Right cardiac atrium (tissue), 5 donors: ENCODE data around the gene NOTUM. TPM values are rescaled to one million over a fixed set of nuclear protein-coding genes. Genes with fewer than 3 reads are reported as not detected.

Experiments used
- ATAC-seq, 2 donors: fragments of 200-7000 bp; cut with Tn5 transposase; one replicate each; pipeline versions ENCODE4 v1.8.0 to v1.9.1; 2020; ENCODE audit warnings: moderate library complexity in 2 of 2, mild to moderate bottlenecking in 1 of 2
- DNase-seq, 3 donors: peaks; one replicate each; pipeline ENCODE4 v3.0.0-alpha.2; 2020
- H3K27ac ChIP-seq: one replicate; pipeline ENCODE4 v1.5.1; 2013; ENCODE audit warnings: mild to moderate bottlenecking, low read length, control low read depth, moderate library complexity
- H3K27me3 ChIP-seq: one replicate; pipeline ENCODE4 v1.6.1; 2013; ENCODE audit not compliant: control insufficient read depth, insufficient read depth
- H3K4me1 ChIP-seq: one replicate; pipeline ENCODE4 v1.6.1; 2013; ENCODE audit warnings: low read length; ENCODE audit not compliant: control insufficient read depth, insufficient read depth
- H3K4me3 ChIP-seq: one replicate; pipeline ENCODE4 v1.5.1; 2013; ENCODE audit warnings: low read length, control low read depth
- H3K9me3 ChIP-seq: one replicate; pipeline ENCODE4 v1.6.1; 2013; ENCODE audit warnings: low read length; ENCODE audit not compliant: control insufficient read depth
- WGBS: extraction: QIAGEN DNeasy Blood & Tissue Kit; methylation state at CpG from one replicate; pipeline ENCODE4 v1.1.7; 2013; 5-methylcytosine and 5-hydroxymethylcytosine counted together
- intact Hi-C, 4 donors: fragments of 100-400 bp; cut with DNase I; formaldehyde crosslinking; loops; one replicate each; pipeline versions ENCODE4 v1.11.0 to v1.14.0; 2022 to 2023
- polyA plus RNA-seq: library from polyadenylated mRNA; stranded (reverse); fragments of 200-250 nt; gene quantifications from one replicate; pipeline ENCODE4 v1.2.3, GENCODE V29; 2013
- total RNA-seq, 4 donors: library from RNA; stranded (reverse); fragmentation: NEBNext Ultra II Directional; extraction: Animal tissue kit (Norgen Biotek cat#: 25700); gene quantifications; one replicate each; pipeline ENCODE4 v1.2.1, GENCODE V29; 2021
- donor health status: healthy with polysubstance abuse.
- donor health status: DM: no; HTN: yes; CAD: no.
- donor health status: DM: no; HTN: no; CAD: no.
- donor health status: DM: no; HTN: yes; CAD: no; lungs with severe emphysema.
- donor health status: DM: yes; HTN: yes; CAD: no.

NOTUM gene
- total and polyA plus RNA-seq, 5 donors, result 0.05 TPM; not detected in 4

DNA sequence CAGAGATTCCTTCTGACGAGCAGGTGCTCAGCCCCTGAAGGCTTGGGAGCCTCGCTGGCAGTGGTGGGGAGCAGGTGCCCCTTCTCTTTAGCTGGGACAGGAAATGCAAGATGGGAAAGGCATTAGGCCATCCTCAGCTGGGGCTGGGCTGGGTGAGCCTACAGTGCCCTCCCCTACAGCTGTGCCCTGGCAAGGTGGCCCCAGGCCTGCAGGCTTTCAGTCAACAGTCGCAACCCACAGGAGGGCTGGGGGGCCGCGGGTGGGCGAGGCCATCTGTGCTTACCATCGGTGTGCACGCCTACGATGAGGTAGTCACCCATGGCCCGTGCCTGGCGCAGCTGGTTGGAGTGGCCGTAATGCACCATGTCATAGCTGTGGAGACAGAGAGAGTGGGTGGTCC, 51.8 kb downstream of the NOTUM start:
- WGBS, result 96% methylated on average over 12 of the region's 12 CpGs
- DNase-seq, result peak in 1 of 3 donors; percentile 63
- ATAC-seq, result no peak

DNA sequence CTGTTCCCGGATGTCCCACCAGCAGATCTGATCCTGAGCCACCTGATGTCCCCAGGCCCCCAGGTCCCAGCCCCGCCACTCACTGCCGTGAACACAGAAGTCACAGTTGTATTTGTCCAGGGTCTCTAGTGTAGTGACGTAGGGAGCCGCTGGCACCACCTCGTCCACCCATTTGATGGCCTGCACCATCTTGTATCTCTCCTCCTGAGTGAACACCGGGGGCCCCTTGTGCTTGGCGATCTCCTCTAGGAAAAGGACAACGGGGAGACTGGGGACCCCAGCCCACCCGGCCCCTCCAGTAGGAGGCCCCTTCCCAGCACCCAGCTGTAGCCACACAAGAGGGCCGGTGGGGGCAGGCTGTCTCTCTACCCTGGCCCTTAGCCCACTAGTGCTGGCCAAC, 52.2 kb downstream of the NOTUM start:
- no peak overlapping the region for H3K27ac ChIP-seq
- H3K4me3 ChIP-seq, result no peak overlapping the region
- intact Hi-C loops, result no loop called here
- DNase-seq (no peak), ATAC-seq (no peak)
- H3K4me1 ChIP-seq, result no peaks in the 10 kb centered on the region
- 97% methylated on average over 11 of the region's 11 CpGs for WGBS
- H3K27me3 ChIP-seq, result no peaks in the 10 kb centered on the region
- no peaks in the 10 kb centered on the region for H3K9me3 ChIP-seq

More for the DNA sequence above, 51.8 kb downstream of the NOTUM start:
- Histone ChIP-seq H3K4me1 (no peaks in the 10 kb centered on the region), H3K4me3 (no peak overlapping the region), H3K27me3 (no peaks in the 10 kb centered on the region), H3K27ac (no peak overlapping the region), H3K9me3 (no peaks in the 10 kb centered on the region)
- intact Hi-C loops, result no loop called here

DNA sequence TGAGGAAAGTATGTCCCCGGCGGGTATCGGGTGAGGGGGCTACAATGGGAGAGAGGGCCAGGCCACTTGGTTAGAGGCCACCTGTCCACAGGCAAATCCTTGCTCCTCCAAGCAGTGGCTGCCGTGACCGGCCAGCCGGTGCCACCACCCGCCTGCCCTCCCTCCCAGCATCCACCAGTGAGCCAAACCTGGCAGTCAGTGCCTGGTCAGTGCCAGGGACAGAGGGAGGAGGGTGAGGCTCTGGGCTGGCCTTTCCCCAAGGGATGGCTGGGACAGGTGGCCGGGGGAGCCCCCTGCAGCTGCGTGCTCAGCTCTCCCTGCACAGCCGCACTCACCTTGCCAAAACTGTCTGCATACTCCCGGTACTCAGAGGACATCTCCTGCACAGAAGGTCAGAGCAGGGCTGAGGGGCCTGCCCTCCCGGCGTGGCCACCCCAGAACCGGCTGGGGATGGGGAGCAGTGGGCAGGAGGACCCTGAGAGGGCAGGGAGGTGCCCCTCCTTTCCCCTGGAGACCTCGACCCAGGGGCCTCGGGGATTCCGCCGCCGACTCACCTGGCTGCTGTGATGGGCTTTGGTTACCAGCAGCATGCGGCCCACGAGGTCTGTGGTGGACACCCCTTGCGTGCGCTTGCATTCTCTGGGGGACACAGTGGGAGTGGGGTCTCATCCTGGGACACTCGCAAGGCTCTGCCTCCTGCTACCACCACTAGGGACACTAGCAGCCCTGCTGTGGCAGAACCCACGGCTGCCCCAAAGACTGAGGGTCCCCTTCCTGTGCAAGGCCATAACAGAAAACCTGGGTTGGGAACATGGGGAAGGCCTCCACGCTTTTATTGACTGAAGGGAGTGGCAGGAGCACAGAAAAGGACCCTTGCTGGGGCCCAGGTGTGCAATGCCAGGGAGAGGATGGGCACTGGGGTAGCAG, 53.5 kb downstream of the NOTUM start:
- no peaks in the 10 kb centered on the region for H3K27me3 ChIP-seq
- H3K9me3 ChIP-seq, result no peaks in the 10 kb centered on the region
- no peak overlapping the region for H3K27ac ChIP-seq
- H3K4me3 ChIP-seq, result no peak overlapping the region
- no peak for ATAC-seq
- peak in 1 of 3 donors; percentile 40 for DNase-seq
- WGBS, result 91% methylated on average over 26 of the region's 26 CpGs
- no peaks in the 10 kb centered on the region for H3K4me1 ChIP-seq
- intact Hi-C loops, result no loop called here

DNA sequence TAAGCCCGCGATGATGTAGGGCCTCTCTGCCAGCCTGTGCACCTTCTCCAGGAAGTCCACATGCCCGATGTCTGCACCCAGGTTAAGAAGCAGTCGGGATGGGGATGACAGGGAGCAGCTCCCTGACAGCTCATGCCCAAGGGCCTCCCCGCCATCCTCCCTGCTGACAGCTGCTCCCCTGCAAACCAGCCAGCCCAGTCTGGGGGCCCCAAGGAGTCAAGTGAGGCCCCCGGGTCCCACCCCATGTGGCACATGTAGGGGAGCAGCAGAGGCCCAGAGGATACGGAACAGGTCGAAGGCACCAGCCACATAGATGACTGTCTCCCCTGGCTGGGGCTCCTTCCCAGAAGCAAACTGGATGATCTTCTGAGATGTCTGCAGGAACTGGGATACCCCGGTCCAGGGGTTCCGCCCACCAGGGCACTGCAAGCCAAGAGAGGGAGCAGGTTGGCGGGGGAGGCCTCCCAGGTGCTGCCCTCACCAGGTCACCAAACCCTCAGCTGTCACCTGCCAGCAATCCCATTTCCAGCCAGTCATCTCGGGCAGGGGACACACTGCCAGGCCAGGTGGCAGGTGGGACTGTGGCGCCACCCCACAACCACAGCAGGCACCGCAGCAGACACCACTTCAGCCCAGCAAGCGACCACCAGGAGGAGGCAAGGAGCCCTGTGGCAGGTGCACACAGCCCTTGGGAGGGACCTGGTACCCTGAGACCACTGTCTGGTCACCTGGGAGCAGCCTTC, 54.3 kb downstream of the NOTUM start:
- Histone ChIP-seq H3K27me3 (no peaks in the 10 kb centered on the region), H3K27ac (no peak overlapping the region), H3K4me3 (no peak overlapping the region), H3K4me1 (no peaks in the 10 kb centered on the region), H3K9me3 (no peaks in the 10 kb centered on the region)
- no peak for ATAC-seq
- 92% methylated on average over 15 of the region's 15 CpGs for WGBS
- intact Hi-C loops, result no loop called here
- DNase-seq, result no peak

DNA sequence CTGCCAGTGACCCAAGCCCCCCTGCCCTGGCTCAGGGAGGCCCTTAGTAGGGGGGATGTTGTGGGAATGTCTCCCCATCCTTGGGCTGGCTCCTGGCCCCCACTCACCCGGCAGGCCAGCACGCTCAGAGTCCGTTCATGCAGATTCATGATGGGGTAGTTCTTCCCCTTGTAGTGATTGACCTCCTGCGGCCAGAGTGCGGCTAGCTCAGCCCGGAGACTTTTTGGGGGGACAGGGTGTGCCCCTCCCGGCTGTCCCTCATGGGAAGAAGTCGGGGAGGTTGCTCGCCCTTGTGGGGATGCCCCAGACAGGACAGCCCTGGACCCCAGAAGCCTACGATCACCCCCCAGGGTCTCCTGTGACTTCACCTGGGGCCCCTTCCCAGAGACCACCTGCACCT, 55.0 kb downstream of the NOTUM start:
- DNase-seq (no peak), ATAC-seq (no peak)
- no peaks in the 10 kb centered on the region for H3K27me3 ChIP-seq
- no peak overlapping the region for H3K27ac ChIP-seq
- intact Hi-C loops, result no loop called here
- H3K9me3 ChIP-seq, result no peaks in the 10 kb centered on the region
- H3K4me3 ChIP-seq, result no peak overlapping the region
- no peaks in the 10 kb centered on the region for H3K4me1 ChIP-seq
- WGBS, result 93% methylated on average over 10 of the region's 10 CpGs

DNA sequence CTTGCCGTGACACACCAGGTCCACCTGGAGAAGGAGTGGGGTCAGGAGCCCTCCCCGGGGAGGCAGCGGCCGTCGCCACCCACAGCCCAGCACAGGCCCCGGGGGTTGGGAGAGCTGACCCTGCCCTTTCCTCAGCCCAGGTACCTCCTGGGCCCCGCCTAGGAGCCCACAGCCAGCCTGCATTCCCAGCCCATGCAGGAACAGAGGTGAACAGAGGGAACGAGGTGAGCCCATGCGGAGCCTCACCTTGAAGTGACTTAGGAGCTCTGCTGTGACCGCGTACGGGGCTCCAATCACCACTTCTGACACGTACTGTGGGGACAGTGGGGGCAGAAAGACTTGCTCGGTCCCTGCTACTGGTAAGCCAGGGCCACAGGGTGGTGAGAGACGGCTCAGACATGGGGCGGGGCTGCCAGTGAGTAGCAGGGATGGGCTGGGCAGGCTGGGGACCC, 55.5 kb downstream of the NOTUM start:
- H3K27ac ChIP-seq, result no peak overlapping the region
- no peaks in the 10 kb centered on the region for H3K4me1 ChIP-seq
- intact Hi-C loops, result no loop called here
- H3K4me3 ChIP-seq, result no peak overlapping the region
- H3K27me3 ChIP-seq, result no peaks in the 10 kb centered on the region
- ATAC-seq (no peak), DNase-seq (peak in 2 of 3 donors; percentile 33 to 54)
- 93% methylated on average over 16 of the region's 16 CpGs for WGBS
- no peaks in the 10 kb centered on the region for H3K9me3 ChIP-seq

DNA sequence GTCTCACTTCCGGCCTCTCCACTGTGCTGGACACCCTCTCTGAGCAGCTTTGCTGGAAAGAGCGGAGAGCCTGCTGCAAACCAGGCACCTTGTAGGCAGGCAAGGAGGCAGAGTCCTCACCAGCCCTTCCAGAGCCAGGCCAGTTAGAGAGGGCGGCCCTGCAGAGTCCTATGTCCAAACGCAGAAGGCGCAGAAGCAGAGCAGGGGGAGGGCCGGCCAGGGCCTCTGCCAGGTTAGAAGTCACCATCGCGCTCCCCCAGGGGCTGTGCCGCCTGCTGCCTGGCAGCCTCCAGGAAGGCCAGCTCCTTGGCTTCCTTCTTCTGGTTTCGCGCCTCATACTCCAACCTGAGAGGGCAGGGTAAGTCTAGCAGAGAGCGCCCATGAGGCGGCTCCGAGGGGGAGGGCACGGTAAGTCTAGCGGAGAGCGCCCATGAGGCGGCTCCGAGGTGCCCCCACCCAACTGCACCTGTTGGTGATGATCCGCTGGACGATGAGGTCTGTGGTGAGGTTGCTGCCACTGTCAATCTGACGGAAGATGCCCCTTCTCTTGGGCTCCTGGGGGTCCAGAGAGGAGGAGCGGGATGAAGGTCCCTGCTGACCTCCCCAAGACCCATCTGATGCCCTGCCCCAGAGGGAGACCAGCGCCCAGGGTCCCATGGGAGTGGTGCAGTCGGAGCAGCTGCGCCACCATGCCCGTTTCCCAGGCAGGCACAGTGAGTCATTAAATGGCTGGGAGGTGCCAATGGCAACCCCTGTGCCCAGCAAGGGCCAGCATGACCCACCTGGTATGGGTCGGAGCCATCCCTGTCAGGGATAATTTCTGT, 56.2 kb downstream of the NOTUM start:
- H3K27me3 ChIP-seq, result no peaks in the 10 kb centered on the region
- H3K4me3 ChIP-seq, result no peak overlapping the region
- intact Hi-C loops, result no loop called here
- no peak for ATAC-seq
- 91% methylated on average over 28 of the region's 28 CpGs for WGBS
- peak in 1 of 3 donors; percentile 21 for DNase-seq
- no peaks in the 10 kb centered on the region for H3K9me3 ChIP-seq
- H3K4me1 ChIP-seq, result no peaks in the 10 kb centered on the region
- no peak overlapping the region for H3K27ac ChIP-seq

DNA sequence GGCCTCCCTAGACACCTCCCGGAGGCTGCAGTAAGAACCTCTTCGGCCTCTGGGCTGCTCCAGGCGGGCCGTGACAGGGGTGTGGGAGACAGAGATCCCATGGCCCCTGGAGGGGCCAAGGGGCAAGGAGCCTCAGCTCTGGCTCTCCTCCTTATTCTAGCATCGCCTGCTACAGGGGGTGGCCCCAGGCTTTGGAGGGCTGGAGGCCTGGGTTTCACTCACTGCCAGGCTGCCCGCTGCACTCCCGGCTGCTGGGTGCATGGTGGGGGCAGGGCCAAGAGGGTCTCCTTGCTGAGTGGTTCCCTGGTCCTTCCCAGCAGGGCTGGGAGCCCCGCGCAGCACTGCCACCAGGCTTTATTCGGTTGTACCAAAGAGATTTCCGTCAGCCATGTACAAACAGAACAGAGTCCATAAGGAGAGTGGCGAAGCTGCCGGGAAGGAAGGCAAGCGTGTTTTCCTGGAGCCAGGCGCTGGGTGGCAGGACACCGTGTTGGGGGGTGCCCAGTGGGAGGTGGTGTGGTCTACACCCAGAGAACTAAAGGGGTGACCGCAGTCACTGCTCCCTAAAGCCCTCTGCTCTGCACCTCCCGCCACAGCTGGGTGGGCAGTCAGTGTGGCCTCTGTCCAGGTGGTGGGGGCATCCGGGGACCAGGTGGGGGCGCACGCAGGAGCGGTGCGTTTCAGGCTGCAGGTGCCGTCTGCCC, 56.9 kb downstream of the NOTUM start:
- H3K27ac ChIP-seq, result no peak overlapping the region
- DNase-seq, result no peak
- H3K9me3 ChIP-seq, result no peaks in the 10 kb centered on the region
- no peaks in the 10 kb centered on the region for H3K4me1 ChIP-seq
- no peaks in the 10 kb centered on the region for H3K27me3 ChIP-seq
- no peak for ATAC-seq
- WGBS, result 93% methylated on average over 24 of the region's 24 CpGs
- intact Hi-C loops, result no loop called here
- H3K4me3 ChIP-seq, result no peak overlapping the region

DNA sequence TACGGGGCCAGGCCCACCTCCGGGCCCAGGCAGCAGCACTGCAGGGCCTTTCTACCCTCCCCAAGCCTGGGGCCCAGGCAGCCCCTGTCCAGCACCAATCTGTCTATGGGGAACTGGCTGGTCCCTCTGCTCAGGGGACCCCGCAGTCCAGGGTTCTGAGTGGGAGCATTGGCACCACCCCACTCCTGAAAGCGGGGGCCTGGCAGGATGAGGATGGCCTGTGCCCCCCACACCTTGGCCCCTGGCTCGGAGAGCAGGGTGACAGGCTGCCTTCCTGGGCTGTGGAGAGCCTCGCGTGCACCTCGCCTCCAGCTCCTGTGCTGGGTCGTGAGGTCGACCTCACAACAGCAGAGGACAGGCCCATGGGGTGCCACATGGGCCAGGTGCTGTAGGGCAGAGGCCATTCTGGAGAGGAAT, 57.6 kb downstream of the NOTUM start:
- intact Hi-C loops, result no loop called here
- H3K9me3 ChIP-seq, result no peaks in the 10 kb centered on the region
- DNase-seq, result no peak
- H3K4me1 ChIP-seq, result no peaks in the 10 kb centered on the region
- H3K4me3 ChIP-seq, result no peak overlapping the region
- H3K27ac ChIP-seq, result no peak overlapping the region
- 94% methylated on average over 10 of the region's 10 CpGs for WGBS
- no peak for ATAC-seq
- no peaks in the 10 kb centered on the region for H3K27me3 ChIP-seq

DNA sequence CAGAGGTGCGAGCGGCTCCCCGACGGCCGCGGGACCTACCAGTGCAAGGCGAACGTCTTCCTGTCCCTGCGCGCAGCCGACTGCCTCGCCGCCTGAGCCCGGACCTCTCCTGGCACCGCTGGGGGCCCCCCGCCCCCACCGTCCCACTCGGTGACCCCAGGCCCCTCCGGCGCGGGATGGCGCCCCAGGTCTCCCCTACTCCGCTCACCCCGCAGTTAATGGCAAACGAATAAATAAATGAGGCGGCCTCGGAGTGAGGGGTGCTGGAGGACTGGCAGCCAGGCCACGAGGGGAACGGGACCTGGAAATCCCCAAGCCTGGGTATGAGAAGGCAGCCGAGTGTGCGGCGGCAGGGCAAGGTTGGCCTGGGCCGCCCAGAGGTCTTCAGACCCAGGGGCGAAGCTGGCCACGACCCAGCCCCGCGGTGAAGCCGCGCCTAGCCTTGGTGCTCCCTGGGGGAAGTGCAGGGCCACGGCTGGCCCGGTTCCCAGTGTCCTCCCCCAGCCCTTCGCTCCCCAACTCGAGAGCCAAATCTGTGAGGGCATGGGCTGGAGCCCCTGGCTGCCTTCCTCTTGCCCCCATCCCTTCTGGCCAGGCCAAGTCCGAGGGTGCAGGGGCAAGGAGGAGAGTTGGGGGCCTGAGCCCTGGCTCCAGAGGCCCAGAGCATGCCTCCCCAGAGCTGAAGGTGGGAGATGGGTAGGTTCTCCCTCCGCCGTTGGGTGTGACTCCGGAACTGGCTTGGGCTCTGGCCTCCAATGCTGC, 58.2 kb downstream of the NOTUM start:
- H3K4me3 ChIP-seq, result no peak overlapping the region
- H3K9me3 ChIP-seq, result no peaks in the 10 kb centered on the region
- DNase-seq (peak in 1 of 3 donors; percentile 64), ATAC-seq (peak; percentile 1 to 2)
- intact Hi-C loops, result no loop called here
- WGBS, result 43% methylated on average over 47 of the region's 47 CpGs
- H3K4me1 ChIP-seq, result no peaks in the 10 kb centered on the region
- H3K27ac ChIP-seq, result no peak overlapping the region
- H3K27me3 ChIP-seq, result no peaks in the 10 kb centered on the region
